SK-N-SH (cell line): ENCODE measurements around the gene ARHGEF40. TPM values are rescaled to one million over a fixed set of nuclear protein-coding genes. Genes with fewer than 3 reads are reported as not detected.

ENCODE experiments used
- CTCF ChIA-PET: fragments of 300-600, 350-600 bp; formaldehyde crosslinking; extraction: SDS; loops from one replicate; lab custom pipeline; 2021; lab: Yijun Ruan, JAX
- POLR2A ChIA-PET: fragments of 350-600 bp; sonication (Branson Sonifier 250); formaldehyde crosslinking; extraction: SDS; loops from one replicate; lab custom pipeline; 2020; ENCODE audit warnings: antibody characterized with exemption, inconsistent platforms; lab: Yijun Ruan, JAX
- DNase-seq: peaks from one replicate; pipeline ENCODE4 v3.0.0; 2012
- H2AFZ ChIP-seq: fragments of 200-600 bp; sonication (generic); 2 replicates; pipeline ENCODE4 v1.8.1; 2016; ENCODE audit warnings: antibody characterized with exemption, mild to moderate bottlenecking, low read depth
- H3F3A ChIP-seq: fragments of 200-600 bp; sonication (generic); replicated peaks from 2 replicates; pipeline ENCODE3; 2016; ENCODE audit warnings: antibody characterized with exemption, mild to moderate bottlenecking; ENCODE audit not compliant: insufficient read depth
- H3K27ac ChIP-seq, 2 experiments: fragments of 200-500 bp in 1 of 2; fragments of 200-600 bp in 1 of 2; sonication (Bioruptor generic) in 1 of 2; sonication (generic), shearing (Covaris generic) in 1 of 2; 2 replicates each; pipeline versions ENCODE4 v1.5.1 to v1.6.1; 2014 to 2016; ENCODE audit warnings: low read depth in 2 of 2, inconsistent platforms in 1 of 2, low read length in 1 of 2, mild to moderate bottlenecking in 1 of 2, mixed read lengths in 1 of 2
- H3K27me3 ChIP-seq: fragments of 200-600 bp; sonication (generic), shearing (Covaris generic); 2 replicates; pipeline ENCODE4 v1.6.1; 2016; ENCODE audit warnings: mixed run types; ENCODE audit not compliant: insufficient read depth
- H3K36me3 ChIP-seq, 2 experiments: fragments of 200-500 bp in 1 of 2; fragments of 200-600 bp in 1 of 2; sonication (Bioruptor generic) in 1 of 2; sonication (generic) in 1 of 2; replicated peaks in 1 of 2; 2 replicates each; pipeline versions ENCODE3 to v1.5.1; 2014 to 2016; ENCODE audit warnings: low read length in 1 of 2, mild to moderate bottlenecking in 1 of 2; ENCODE audit not compliant: insufficient read depth in 2 of 2, control insufficient read depth in 1 of 2
- H3K4me1 ChIP-seq, 2 experiments: fragments of 200-500 bp in 1 of 2; fragments of 200-600 bp in 1 of 2; sonication (Bioruptor generic) in 1 of 2; sonication (generic), shearing (Covaris generic) in 1 of 2; 2 replicates each; pipeline versions ENCODE4 v1.5.1 to v1.6.1; 2014 to 2016; ENCODE audit warnings: low read depth in 1 of 2, low read length in 1 of 2, mixed run types in 1 of 2; ENCODE audit not compliant: insufficient read depth in 2 of 2, control insufficient read depth in 1 of 2
- H3K4me2 ChIP-seq: fragments of 200-600 bp; sonication (generic), shearing (Covaris generic); 2 replicates; pipeline ENCODE4 v1.6.1; 2017; ENCODE audit warnings: mixed run types
- H3K4me3 ChIP-seq, 2 experiments: fragments of 200-500 bp in 1 of 2; fragments of 200-600 bp in 1 of 2; sonication (Bioruptor generic) in 1 of 2; sonication (generic), shearing (Covaris generic) in 1 of 2; 2 replicates each; pipeline versions ENCODE4 v1.5.1 to v1.8.1; 2014 to 2016; ENCODE audit warnings: low read depth in 2 of 2, inconsistent platforms in 1 of 2, low read length in 1 of 2, mild to moderate bottlenecking in 1 of 2, mixed read lengths in 1 of 2, moderate library complexity in 1 of 2
- H3K79me2 ChIP-seq: fragments of 200-600 bp; sonication (generic); 2 replicates; pipeline ENCODE4 v1.8.1; 2017; ENCODE audit warnings: mild to moderate bottlenecking; ENCODE audit not compliant: insufficient read depth
- H3K9ac ChIP-seq: fragments of 200-600 bp; sonication (generic); 2 replicates; pipeline ENCODE4 v1.6.1; 2017; ENCODE audit warnings: mixed run types
- H3K9me2 ChIP-seq: fragments of 200-600 bp; sonication (generic); 2 replicates; pipeline ENCODE4 v1.6.1; 2017; ENCODE audit warnings: mixed run types
- H3K9me3 ChIP-seq: fragments of 200-600 bp; sonication (generic); 2 replicates; pipeline ENCODE4 v1.6.1; 2017; ENCODE audit warnings: mixed run types, mild to moderate bottlenecking, moderate library complexity
- H4K20me1 ChIP-seq: fragments of 200-600 bp; sonication (generic); 2 replicates; pipeline ENCODE4 v1.6.1; 2017; ENCODE audit warnings: mild to moderate bottlenecking, mixed run types; ENCODE audit not compliant: insufficient read depth
- ELF1 ChIP-seq: IDR thresholded peaks from 2 replicates; pipeline ENCODE4 v1.4.0; 2012
- EZH2phosphoT487 ChIP-seq: fragments of 200-600 bp; sonication (generic); IDR thresholded peaks from 2 replicates; pipeline ENCODE4 v1.6.1; 2017; ENCODE audit warnings: low read depth, mixed run types, mild to moderate bottlenecking, antibody characterized with exemption, moderate library complexity, borderline replicate concordance
- FOXJ3 ChIP-seq: sonication (generic); formaldehyde crosslinking; IDR thresholded peaks from 2 replicates; pipeline ENCODE4 v1.5.1; 2020; ENCODE audit warnings: mild to moderate bottlenecking, missing genetic modification reagents
- FOXM1 ChIP-seq: IDR thresholded peaks from 2 replicates; pipeline ENCODE4 v1.4.0; 2012; ENCODE audit warnings: low read depth, mild to moderate bottlenecking
- GATA2 ChIP-seq: sonication (generic); formaldehyde crosslinking; IDR thresholded peaks from 2 replicates; pipeline ENCODE4 v1.5.0; 2020; ENCODE audit warnings: mild to moderate bottlenecking, missing genetic modification reagents
- IRF3 ChIP-seq: fragments of 150-350 bp; IDR thresholded peaks from 2 replicates; pipeline ENCODE4 v1.6.1; 2016; ENCODE audit warnings: mild to moderate bottlenecking, low read depth, low read length
- MEF2A ChIP-seq: IDR thresholded peaks from 2 replicates; pipeline ENCODE4 v1.4.0; 2012; ENCODE audit warnings: low read depth, borderline replicate concordance
- POLR2AphosphoS5 ChIP-seq: IDR thresholded peaks from 2 replicates; pipeline ENCODE4 v1.6.1; 2012; ENCODE audit warnings: low read depth, low read length
- RCOR1 ChIP-seq: fragments of 150-350 bp; IDR thresholded peaks from 2 replicates; pipeline ENCODE4 v1.6.1; 2017; ENCODE audit warnings: antibody characterized with exemption, low read length
- RFX5 ChIP-seq: IDR thresholded peaks from 2 replicates; pipeline ENCODE4 v1.6.1; 2012; ENCODE audit warnings: mild to moderate bottlenecking, improper control_type of control experiment, low read length
- RXRA ChIP-seq: IDR thresholded peaks from 2 replicates; pipeline ENCODE4 v1.4.0; 2012; ENCODE audit warnings: low read depth, mild to moderate bottlenecking, borderline replicate concordance
- SIN3A ChIP-seq: IDR thresholded peaks from 2 replicates; pipeline ENCODE4 v1.6.1; 2012; ENCODE audit warnings: low read depth, mild to moderate bottlenecking, low read length, moderate library complexity, borderline replicate concordance
- SMC3 ChIP-seq: IDR thresholded peaks from 2 replicates; pipeline ENCODE4 v1.6.1; 2012; ENCODE audit warnings: low read depth, low read length, improper control_type of control experiment
- TEAD4 ChIP-seq: IDR thresholded peaks from 2 replicates; pipeline ENCODE4 v1.4.0; 2012; ENCODE audit warnings: mild to moderate bottlenecking, borderline replicate concordance; ENCODE audit not compliant: insufficient read depth
- WGBS: methylation state at CpG from one replicate; pipeline ENCODE4 v1.1.6; 2017; ENCODE audit warnings: low lambda C conversion rate; 5-methylcytosine and 5-hydroxymethylcytosine counted together
- polyA plus RNA-seq, 3 experiments: library from polyadenylated mRNA; depleted of rRNA; stranded (reverse); fragments of >200 nt; gene quantifications; 2 replicates each; pipeline ENCODE4 v1.2.3, GENCODE V29; 2012
- TF ChIP-seq, protein P1 (sequence below): IDR thresholded peaks from 2 replicates; pipeline ENCODE4; 2012
- TF ChIP-seq, protein P2 (sequence below): IDR thresholded peaks from 2 replicates; pipeline ENCODE4 v1.4.0; 2012; ENCODE audit warnings: low read depth

The ARHGEF40 gene
- polyA plus RNA-seq, 1 of the 3 experiments (the other 2 are of a cell fraction) = 58.8 TPM

- no peaks in the 10 kb centered on the region for H3K27me3 ChIP-seq
- H3K4me3 ChIP-seq = no peak overlapping the region
- H2AFZ ChIP-seq = no peak overlapping the region
- H3K27ac ChIP-seq = no peak overlapping the region
- 91% methylated on average over 8 of the region's 8 CpGs for WGBS
- no peaks in the 10 kb centered on the region for H4K20me1 ChIP-seq
- no peak for DNase-seq
- peaks cover 27% of the 10 kb centered on the region for H3F3A ChIP-seq
- H3K9me3 ChIP-seq = no peaks in the 10 kb centered on the region
- TF ChIP-seq GATA2 (CRISPR knock-in tag) (no peak), POLR2AphosphoS5 (no peak), EZH2phosphoT487 (no peak), ELF1 (no peak), RXRA (no peak), SIN3A (no peak), RCOR1 (no peak), IRF3 (no peak), FOXM1 (no peak)
- TF ChIP-seq, protein P1, sequence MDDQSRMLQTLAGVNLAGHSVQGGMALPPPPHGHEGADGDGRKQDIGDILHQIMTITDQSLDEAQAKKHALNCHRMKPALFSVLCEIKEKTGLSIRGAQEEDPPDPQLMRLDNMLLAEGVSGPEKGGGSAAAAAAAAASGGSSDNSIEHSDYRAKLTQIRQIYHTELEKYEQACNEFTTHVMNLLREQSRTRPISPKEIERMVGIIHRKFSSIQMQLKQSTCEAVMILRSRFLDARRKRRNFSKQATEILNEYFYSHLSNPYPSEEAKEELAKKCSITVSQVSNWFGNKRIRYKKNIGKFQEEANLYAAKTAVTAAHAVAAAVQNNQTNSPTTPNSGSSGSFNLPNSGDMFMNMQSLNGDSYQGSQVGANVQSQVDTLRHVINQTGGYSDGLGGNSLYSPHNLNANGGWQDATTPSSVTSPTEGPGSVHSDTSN = no peak
- TF ChIP-seq, protein P2, sequence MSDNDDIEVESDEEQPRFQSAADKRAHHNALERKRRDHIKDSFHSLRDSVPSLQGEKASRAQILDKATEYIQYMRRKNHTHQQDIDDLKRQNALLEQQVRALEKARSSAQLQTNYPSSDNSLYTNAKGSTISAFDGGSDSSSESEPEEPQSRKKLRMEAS = no peak
- CTCF ChIA-PET = interaction anchor here (0.7 to 20.5 kb wide), 11 partner anchors 7 to 131 kb away, joined by 3 to 555 read pairs (median 21); partner anchors contain the start of genes ARHGEF40 and NDRG2
- POLR2A ChIA-PET = interaction anchor here (0.6 to 1.3 kb wide), 2 partner anchors 9 to 1922 kb away, joined by 3 to 5 read pairs; no protein-coding TSS in a partner anchor
- peaks cover 17 to 39% of the 10 kb centered on the region in 2 experiments for H3K4me1 ChIP-seq
- H3K4me2 ChIP-seq = peak overlapping the region; percentile 96; the same call in 1 of the 2 replicates
- no peaks in the 10 kb centered on the region for H3K9me2 ChIP-seq
- H3K79me2 ChIP-seq = no peaks in the 10 kb centered on the region
- H3K36me3 ChIP-seq = no peaks in the 10 kb centered on the region
- H3K9ac ChIP-seq = no peak overlapping the region
Observed at GRCh38 chr14:21101802-21102413, 31.8 kb downstream of the ARHGEF40 start.

GRCh38 chr14:21102521-21103410 lies 32.7 kb downstream of the ARHGEF40 start:
- peak overlapping the region in 1 of 2 experiments; percentile 60; a peak in 3 of 4 replicates for H3K27ac ChIP-seq
- H3K36me3 ChIP-seq = no peaks in the 10 kb centered on the region
- ChIA-PET POLR2A (interaction anchor here (0.6 to 2.9 kb wide), 5 partner anchors 8 to 1921 kb away, joined by 3 to 14 read pairs (median 5); partner anchors contain the start of gene ARHGEF40), CTCF (interaction anchor here (0.6 to 20.5 kb wide), 23 partner anchors 7 to 246 kb away, joined by 3 to 555 read pairs (median 13); partner anchors contain the start of genes ARHGEF40 and NDRG2)
- H3K79me2 ChIP-seq = no peaks in the 10 kb centered on the region
- no peaks in the 10 kb centered on the region for H3K9me3 ChIP-seq
- H3K4me2 ChIP-seq = peak overlapping the region; percentile 96
- peak; percentile 17 for DNase-seq
- no peaks in the 10 kb centered on the region for H4K20me1 ChIP-seq
- H3K4me3 ChIP-seq = peak overlapping the region; percentile 82 to 86
- TF ChIP-seq TEAD4 (no peak), MEF2A (no peak), RFX5 (no peak), POLR2AphosphoS5 (no peak), SMC3 (no peak), FOXJ3 (CRISPR knock-in tag) (no peak)
- peak overlapping the region; percentile 96 for H3K9ac ChIP-seq
- H3K9me2 ChIP-seq = no peaks in the 10 kb centered on the region
- H2AFZ ChIP-seq = peak overlapping the region; percentile 56; the same call in 1 of the 2 replicates
- H3K4me1 ChIP-seq = peaks cover 18 to 39% of the 10 kb centered on the region in 2 experiments
- peaks cover 21% of the 10 kb centered on the region for H3F3A ChIP-seq
- 10% methylated on average over 8 of the region's 9 CpGs for WGBS
- no peaks in the 10 kb centered on the region for H3K27me3 ChIP-seq
